Lower leg skin (tissue), 3 donors: ENCODE measurements around the gene TRIP4.

Experiments used
- CTCF ChIP-seq, 3 donors: fragments of 450-650 bp; IDR thresholded peaks; one replicate each; pipeline ENCODE4 v1.5.1; 2016; ENCODE audit warnings: antibody characterized with exemption in 3 of 3, mild to moderate bottlenecking in 3 of 3, moderate library complexity in 2 of 3
- POLR2A ChIP-seq, 2 donors: fragments of 450-650 bp; IDR thresholded peaks; one replicate each; pipeline ENCODE4 v1.6.1; 2016 to 2017; ENCODE audit warnings: antibody characterized with exemption in 2 of 2, mild to moderate bottlenecking in 1 of 2, moderate library complexity in 1 of 2

- TF ChIP-seq CTCF (IDR thresholded peaks at IDR 0.05) (no peak), POLR2A (IDR thresholded peaks at IDR 0.05) (no peak)
These were observed 37.6 kb downstream of the TRIP4 start for GRCh38 chr15:64425221-64425620.
